SW 1271 (cell line): ENCODE data around the gene PCDHGB4.
A peak's percentile ranks its signal among the peaks of the same experiment; 100 is the strongest.
"Not testable (repeated sequence)": the region's sequence is repeated elsewhere in the genome, so short reads cannot be mapped to it uniquely, and the experiment has no call there.

Source experiments
- DNase-seq, 2 experiments: peaks; one replicate each; lab custom pipeline; 2025; lab: John Stamatoyannopoulos, UW

Gene PCDHGB4

GRCh38 chr5:141366016-141366896, 21.2 kb upstream of the PCDHGB4 start:
- DNase-seq = no peak

- no peak for DNase-seq
These were observed 17.3 kb upstream of the PCDHGB4 start, which contains the start of gene PCDHGB3 for GRCh38 chr5:141369994-141370848. Gene PCDHGB3 (plus strand): TSS chr5:141370242. CDS start chr5:141370395, 153 bp downstream.

DNA sequence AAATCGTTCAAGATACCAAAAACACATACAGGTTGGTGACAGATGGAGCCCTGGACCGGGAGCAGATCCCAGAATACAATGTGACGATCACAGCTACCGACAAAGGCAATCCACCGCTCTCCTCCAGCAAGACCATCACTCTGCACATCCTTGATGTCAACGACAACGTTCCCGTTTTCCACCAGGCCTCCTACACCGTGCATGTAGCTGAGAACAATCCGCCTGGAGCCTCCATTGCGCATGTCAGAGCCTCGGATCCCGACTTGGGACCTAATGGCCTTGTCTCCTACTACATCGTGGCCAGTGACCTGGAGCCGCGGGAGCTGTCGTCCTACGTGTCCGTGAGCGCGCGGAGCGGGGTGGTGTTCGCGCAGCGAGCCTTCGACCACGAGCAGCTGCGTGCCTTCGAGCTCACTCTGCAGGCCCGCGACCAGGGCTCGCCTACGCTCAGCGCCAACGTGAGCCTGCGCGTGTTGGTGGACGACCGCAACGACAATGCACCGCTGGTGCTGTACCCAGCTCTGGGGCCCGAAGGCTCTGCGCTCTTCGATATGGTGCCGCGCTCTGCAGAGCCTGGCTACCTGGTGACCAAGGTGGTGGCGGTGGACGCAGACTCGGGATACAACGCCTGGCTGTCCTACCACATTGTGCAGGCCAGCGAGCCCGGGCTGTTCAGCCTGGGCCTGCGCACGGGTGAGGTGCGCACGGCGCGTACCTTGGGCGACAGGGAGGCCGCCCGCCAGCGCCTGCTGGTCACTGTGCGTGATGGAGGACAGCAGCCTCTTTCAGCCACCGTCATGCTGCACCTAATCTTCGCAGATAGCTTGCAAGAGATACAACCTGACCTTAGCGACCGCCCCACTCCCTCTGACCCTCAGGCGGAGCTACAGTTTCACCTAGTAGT, 15.7 kb upstream of the PCDHGB4 start:
- DNase-seq = no peak

DNA sequence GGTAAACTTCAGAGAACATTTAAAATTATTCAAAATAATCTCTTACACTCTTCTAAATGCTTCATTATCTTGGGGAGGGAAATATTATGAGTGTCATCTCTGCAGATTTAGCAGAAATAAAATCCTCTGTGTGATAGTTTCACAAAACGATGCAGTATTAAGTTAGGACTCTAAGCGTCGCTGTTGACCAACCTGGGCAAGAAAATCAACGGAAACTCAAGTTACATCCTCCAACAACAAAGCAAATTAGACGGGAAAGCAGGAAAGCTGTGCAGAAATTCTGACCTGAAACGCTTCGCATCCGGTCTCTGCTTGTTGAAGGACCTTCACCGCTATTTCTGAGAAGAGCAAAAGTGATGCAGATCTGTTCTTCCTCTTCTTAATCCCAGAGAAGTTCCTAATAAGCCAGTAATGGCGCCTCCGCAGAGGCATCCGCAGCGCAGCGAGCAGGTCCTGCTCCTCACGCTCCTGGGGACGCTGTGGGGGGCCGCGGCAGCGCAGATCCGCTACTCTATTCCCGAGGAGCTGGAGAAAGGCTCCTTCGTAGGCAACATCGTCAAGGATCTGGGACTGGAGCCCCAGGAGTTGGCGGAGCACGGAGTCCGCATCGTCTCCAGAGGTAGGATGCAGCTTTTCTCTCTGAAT, 13.7 kb upstream of the PCDHGB4 start, which contains the start of gene PCDHGA6:
TSS of gene PCDHGA6 (plus strand) at position 219 of the 645 bp plus-strand sequence. CDS start at position 412, 193 bp downstream.
- DNase-seq = no peak

DNA sequence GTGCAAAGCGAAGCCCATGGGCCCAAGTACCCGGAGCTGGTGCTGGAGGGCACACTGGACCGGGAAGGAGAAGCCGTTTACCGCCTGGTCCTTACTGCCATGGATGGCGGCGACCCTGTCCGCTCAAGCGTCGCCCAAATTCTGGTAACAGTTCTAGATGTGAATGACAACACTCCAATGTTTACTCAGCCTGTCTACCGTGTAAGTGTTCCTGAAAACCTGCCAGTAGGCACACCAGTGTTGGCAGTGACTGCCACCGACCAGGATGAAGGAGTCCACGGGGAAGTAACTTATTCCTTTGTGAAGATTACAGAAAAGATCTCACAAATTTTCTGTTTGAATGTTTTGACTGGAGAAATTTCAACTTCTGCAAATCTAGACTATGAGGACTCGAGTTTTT, 12.9 kb upstream of the PCDHGB4 start:
- DNase-seq = no peak

DNA sequence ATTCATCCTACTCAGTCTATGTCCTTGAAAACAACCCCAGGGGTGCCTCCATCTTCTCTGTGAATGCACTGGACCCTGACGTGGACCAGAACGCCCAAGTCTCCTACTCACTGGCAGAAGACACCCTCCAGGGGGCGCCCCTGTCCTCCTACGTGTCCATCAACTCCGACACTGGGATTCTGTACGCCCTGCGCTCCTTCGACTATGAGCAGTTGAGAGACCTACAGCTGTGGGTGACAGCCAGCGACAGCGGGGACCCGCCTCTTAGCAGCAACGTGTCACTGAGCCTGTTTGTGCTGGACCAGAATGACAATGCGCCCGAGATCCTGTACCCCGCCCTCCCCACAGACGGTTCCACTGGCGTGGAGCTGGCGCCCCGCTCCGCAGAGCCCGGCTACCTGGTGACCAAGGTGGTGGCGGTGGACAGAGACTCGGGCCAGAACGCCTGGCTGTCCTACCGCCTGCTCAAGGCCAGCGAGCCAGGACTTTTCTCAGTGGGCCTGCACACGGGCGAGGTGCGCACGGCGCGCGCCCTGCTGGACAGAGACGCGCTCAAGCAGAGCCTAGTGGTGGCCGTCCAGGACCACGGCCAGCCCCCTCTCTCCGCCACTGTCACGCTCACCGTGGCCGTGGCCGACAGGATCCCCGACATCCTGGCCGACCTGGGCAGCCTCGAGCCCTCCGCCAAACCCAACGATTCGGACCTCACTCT, 11.9 kb upstream of the PCDHGB4 start:
- DNase-seq = not testable (repeated sequence)

GRCh38 chr5:141382469-141383294, 4.8 kb upstream of the PCDHGB4 start, which contains the start of gene PCDHGA7:
Gene PCDHGA7 (plus strand): TSS chr5:141382742. CDS start chr5:141382900, 158 bp downstream.
- DNase-seq = no peak

DNA sequence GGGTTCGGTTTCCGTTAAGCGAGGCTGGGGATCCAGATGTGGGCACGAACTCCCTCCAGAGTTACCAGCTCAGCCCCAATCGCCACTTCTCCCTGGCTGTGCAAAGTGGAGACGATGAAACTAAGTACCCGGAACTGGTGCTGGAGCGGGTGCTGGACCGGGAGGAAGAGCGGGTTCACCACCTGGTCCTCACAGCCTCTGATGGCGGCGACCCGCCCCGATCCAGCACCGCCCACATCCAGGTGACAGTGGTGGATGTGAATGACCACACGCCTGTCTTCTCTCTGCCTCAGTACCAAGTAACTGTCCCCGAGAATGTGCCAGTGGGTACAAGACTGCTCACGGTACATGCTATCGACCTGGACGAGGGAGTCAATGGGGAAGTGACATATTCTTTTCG, 4.2 kb upstream of the PCDHGB4 start:
- no peak for DNase-seq

DNA sequence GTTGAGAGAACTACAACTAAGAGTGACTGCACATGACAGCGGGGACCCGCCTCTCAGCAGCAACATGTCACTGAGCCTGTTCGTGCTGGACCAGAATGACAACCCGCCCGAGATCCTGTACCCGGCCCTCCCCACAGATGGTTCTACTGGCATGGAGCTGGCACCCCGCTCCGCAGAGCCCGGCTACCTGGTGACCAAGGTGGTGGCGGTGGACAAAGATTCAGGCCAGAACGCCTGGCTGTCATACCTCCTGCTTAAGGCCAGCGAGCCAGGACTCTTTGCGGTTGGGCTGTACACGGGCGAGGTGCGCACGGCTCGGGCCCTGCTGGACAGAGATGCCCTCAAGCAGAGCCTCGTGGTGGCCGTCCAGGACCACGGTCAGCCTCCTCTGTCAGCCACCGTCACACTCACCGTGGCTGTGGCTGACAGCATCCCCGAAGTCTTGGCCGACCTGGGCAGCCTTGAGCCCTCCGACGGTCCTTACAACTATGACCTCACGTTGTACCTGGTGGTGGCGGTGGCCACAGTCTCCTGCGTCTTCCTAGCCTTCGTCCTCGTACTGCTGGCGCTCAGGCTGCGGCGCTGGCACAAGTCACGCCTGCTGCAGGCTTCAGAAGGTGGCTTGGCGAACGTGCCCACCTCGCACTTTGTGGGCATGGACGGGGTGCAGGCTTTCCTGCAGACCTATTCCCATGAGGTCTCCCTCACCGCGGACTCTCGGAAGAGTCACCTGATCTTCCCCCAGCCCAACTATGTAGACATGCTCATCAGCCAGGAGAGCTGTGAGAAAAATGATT, 2.8 kb upstream of the PCDHGB4 start:
- no peak for DNase-seq

- DNase-seq = no peak
These were observed 1.2 kb downstream of the PCDHGB4 start for GRCh38 chr5:141388661-141389060.

GRCh38 chr5:141389153-141390042, 1.9 kb downstream of the PCDHGB4 start:
- DNase-seq = no peak

DNA sequence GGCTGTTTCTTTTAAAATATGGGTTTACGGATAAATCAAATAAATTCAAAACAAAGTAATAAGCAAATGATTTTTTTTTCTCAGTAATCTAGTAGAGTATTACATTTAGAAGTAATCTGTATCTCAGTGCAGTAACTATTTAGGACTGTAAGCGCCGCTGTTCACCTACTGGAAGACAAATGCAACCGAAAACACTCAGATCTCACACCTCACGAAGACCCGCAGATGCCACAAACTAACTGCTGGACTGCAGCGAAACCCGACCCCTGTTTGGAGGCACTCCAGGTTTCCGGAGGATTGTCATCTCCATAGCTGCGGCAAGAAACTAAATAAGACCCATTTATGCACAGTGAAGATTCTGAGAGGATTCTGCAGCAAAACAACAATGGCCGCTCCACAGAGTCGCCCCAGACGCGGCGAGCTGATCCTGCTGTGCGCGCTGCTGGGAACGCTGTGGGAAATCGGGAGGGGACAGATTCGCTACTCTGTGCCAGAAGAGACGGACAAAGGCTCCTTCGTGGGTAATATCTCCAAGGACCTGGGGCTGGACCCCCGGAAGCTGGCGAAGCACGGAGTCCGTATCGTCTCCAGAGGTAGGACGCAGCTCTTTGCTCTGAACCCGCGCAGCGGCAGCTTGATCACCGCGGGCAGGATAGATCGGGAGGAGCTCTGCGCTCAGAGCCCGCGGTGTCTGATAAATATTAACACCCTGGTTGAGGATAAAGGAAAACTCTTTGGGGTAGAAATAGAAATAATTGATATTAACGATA, 5.1 kb downstream of the PCDHGB4 start, which contains the start of gene PCDHGA8:
TSS of gene PCDHGA8 (plus strand) at position 205 of the 770 bp plus-strand sequence. CDS start at position 386, 181 bp downstream.
- peak in 1 of 2 experiments; percentile 52 for DNase-seq

GRCh38 chr5:141393267-141393666, 5.8 kb downstream of the PCDHGB4 start:
- DNase-seq = no peak

DNA sequence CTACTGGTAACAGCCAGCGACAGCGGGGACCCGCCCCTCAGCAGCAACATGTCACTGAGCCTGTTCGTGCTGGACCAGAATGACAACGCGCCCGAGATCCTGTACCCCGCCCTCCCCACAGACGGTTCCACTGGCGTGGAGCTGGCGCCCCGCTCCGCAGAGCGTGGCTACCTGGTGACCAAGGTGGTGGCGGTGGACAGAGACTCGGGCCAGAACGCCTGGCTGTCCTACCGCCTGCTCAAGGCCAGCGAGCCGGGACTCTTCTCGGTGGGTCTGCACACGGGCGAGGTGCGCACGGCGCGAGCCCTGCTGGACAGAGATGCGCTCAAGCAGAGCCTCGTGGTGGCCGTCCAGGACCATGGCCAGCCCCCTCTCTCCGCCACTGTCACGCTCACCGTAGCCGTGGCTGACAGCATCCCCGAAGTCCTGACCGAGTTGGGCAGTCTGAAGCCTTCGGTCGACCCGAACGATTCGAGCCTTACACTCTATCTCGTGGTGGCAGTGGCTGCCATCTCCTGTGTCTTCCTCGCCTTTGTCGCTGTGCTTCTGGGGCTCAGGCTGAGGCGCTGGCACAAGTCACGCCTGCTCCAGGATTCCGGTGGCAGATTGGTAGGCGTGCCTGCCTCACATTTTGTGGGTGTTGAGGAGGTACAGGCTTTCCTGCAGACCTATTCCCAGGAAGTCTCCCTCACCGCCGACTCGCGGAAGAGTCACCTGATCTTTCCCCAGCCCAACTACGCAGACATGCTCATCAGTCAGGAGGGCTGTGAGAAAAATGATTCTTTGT, 7.1 kb downstream of the PCDHGB4 start:
- not testable (repeated sequence) for DNase-seq

DNA sequence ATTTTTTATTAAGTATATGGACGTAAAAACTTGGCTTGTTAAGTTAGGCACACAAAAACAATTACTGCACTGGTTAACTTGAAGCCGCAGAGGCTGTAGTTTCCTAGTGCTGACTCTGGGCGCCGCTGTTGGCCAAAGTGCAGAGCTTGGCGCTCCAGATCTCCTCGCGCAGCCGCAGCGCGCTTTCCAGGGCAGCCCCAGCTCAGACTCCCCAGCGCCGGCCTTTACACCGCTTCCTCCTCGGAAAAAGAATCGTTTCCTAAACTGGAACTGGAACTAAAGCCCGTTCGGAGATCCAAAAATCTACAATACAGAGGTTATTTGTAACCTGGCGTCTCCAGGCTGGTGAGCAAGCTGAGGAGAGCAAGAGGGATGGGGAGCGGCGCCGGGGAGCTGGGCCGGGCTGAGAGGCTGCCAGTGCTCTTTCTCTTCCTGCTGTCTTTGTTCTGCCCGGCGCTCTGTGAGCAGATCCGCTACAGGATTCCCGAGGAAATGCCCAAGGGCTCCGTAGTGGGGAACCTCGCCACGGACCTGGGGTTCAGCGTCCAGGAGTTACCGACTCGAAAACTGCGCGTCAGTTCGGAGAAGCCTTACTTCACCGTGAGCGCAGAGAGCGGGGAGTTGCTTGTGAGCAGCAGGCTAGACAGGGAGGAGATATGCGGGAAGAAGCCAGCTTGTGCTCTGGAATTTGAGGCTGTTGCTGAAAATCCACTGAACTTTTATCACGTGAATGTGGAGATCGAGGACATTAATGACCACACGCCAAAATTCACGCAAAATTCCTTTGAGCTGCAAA, 10.5 kb downstream of the PCDHGB4 start, which contains the start of gene PCDHGB5:
TSS of gene PCDHGB5 (plus strand) at position 192 of the 796 bp plus-strand sequence. CDS start at position 373, 181 bp downstream.
- peak in 1 of 2 experiments; percentile 48 for DNase-seq
